NCI-H2107 treated with DMSO at 0.1 percent for 48 hours (cell line): ENCODE results near the gene SDC1.

ENCODE experiments used
- DNase-seq: peaks from one replicate; lab custom pipeline; 2025; ENCODE audit not compliant: unreplicated experiment; lab: John Stamatoyannopoulos, UW

Gene SDC1

GRCh38 chr2:20215183-20216040 lies 9.5 kb downstream of the SDC1 start:
- DNase-seq: no peak

- no peak for DNase-seq
Observed at GRCh38 chr2:20214566-20215182, 10.3 kb downstream of the SDC1 start.

GRCh38 chr2:20213651-20214565 lies 11.0 kb downstream of the SDC1 start:
- DNase-seq: peak; percentile 89

- DNase-seq: no peak
Observed at GRCh38 chr2:20212871-20213503, 11.9 kb downstream of the SDC1 start.

- DNase-seq: no peak
Observed at GRCh38 chr2:20212459-20212870, 12.5 kb downstream of the SDC1 start.

- DNase-seq: no peak
Observed at GRCh38 chr2:20211860-20212458, 13.0 kb downstream of the SDC1 start.

- DNase-seq: no peak
Observed at GRCh38 chr2:20211420-20211819, 13.5 kb downstream of the SDC1 start.

GRCh38 chr2:20210462-20210861 lies 14.5 kb downstream of the SDC1 start:
- no peak for DNase-seq

- DNase-seq: no peak
Observed at GRCh38 chr2:20209373-20210109, 15.4 kb downstream of the SDC1 start.

GRCh38 chr2:20208476-20208859 lies 16.5 kb downstream of the SDC1 start:
- DNase-seq: peak; percentile 21

GRCh38 chr2:20207051-20207450 lies 17.9 kb downstream of the SDC1 start:
- no peak for DNase-seq

GRCh38 chr2:20205915-20206524 lies 18.9 kb downstream of the SDC1 start:
- DNase-seq: no peak

- no peak for DNase-seq
Observed at GRCh38 chr2:20205069-20205468, 19.9 kb downstream of the SDC1 start.

GRCh38 chr2:20203521-20204225 lies 21.3 kb downstream of the SDC1 start:
- no peak for DNase-seq

- no peak for DNase-seq
Observed at GRCh38 chr2:20203072-20203471, 21.9 kb downstream of the SDC1 start.

GRCh38 chr2:20201671-20202070 lies 23.3 kb downstream of the SDC1 start:
- no peak for DNase-seq

GRCh38 chr2:20200697-20201555 lies 24.0 kb downstream of the SDC1 start:
- no peak for DNase-seq
